IMR-90 (cell line): ENCODE data around the gene GLIS1.

ENCODE experiments used
- CTCF ChIP-seq: conservative IDR thresholded peaks from 2 replicates; pipeline ENCODE4 v1.5.1; 2012; ENCODE audit warnings: mild to moderate bottlenecking, low read depth, low read length, improper control_type of control experiment
- MAFK ChIP-seq: IDR thresholded peaks from 2 replicates; pipeline ENCODE4 v1.6.1; 2012; ENCODE audit warnings: low read depth, low read length, improper control_type of control experiment
- MXI1 ChIP-seq: IDR thresholded peaks from 2 replicates; pipeline ENCODE4 v1.6.1; 2012; ENCODE audit warnings: low read depth, mild to moderate bottlenecking, low read length, moderate library complexity, borderline replicate concordance

GRCh38 chr1:53556657-53557227 is 182.2 kb downstream of the GLIS1 start:
- no peak for TF ChIP-seq CTCF
- no peak for TF ChIP-seq MXI1
- no peak for TF ChIP-seq MAFK
